ENCODE measurements around the gene SNAPIN. TPM values are rescaled to one million over a fixed set of nuclear protein-coding genes. Genes with fewer than 3 reads are reported as not detected.

The SNAPIN gene
- total RNA-seq, 1 experiment from 2014 or later: 29.0 TPM

GRCh38 chr1:153682730-153683129 lies 24.2 kb downstream of the SNAPIN start:
- H3K9me3 Mint-ChIP-seq: no peaks in the 10 kb centered on the region
- Histone ChIP-seq H3K4ac (ENCODE audit: low read depth, low read length) (no peak overlapping the region), H3K4me2 (ENCODE audit: insufficient read depth, insufficient read length, low read length) (no peak overlapping the region), H2BK20ac (ENCODE audit: low read depth, low read length, poor library complexity, severe bottlenecking) (no peak overlapping the region), H2AK5ac (ENCODE audit: insufficient read length, low read length) (no peak overlapping the region), H3K27ac (ENCODE audit: insufficient read length, low read depth, low read length) (no peak overlapping the region), H3K14ac (ENCODE audit: insufficient read depth, low read length) (no peak overlapping the region), H3K27me3 (ENCODE audit: insufficient read depth, low read length) (peaks cover 3% of the 10 kb centered on the region; the same call in 1 of the 2 replicates), H2AFZ (ENCODE audit: low read length) (no peak overlapping the region), H3K56ac (ENCODE audit: insufficient read length, low read depth, low read length) (no peak overlapping the region), H3K4me1 (ENCODE audit: insufficient read depth, low read length) (no peaks in the 10 kb centered on the region), H4K20me1 (ENCODE audit: control insufficient read depth, insufficient read depth, insufficient read length) (no peaks in the 10 kb centered on the region), H4K91ac (ENCODE audit: insufficient read length, low read depth, low read length) (no peak overlapping the region), H3T11ph (ENCODE audit: low read length) (no peak overlapping the region), H3K9ac (ENCODE audit: extremely low read depth, insufficient read length, low read length) (no peak overlapping the region), H3K79me1 (ENCODE audit: insufficient read depth, low read depth, low read length, poor library complexity, severe bottlenecking) (no peaks in the 10 kb centered on the region), H3K23ac (ENCODE audit: insufficient read length, low read depth, low read length) (no peak overlapping the region), H4K5ac (ENCODE audit: insufficient read length, low read depth, low read length) (no peak overlapping the region), H3K23me2 (ENCODE audit: insufficient read length, low read depth, low read length, poor library complexity, severe bottlenecking) (peaks cover 26% of the 10 kb centered on the region), H2BK12ac (ENCODE audit: insufficient read length, low read depth, low read length) (no peak overlapping the region), H2BK120ac (ENCODE audit: low read depth, low read length, poor library complexity, severe bottlenecking) (no peak overlapping the region), H4K8ac (replicated peaks; ENCODE audit: insufficient read length, low read depth, low read length) (no peak overlapping the region), H3K18ac (ENCODE audit: insufficient read length, low read depth, low read length) (no peak overlapping the region), H2BK15ac (ENCODE audit: low read depth, low read length) (no peak overlapping the region), H3K79me2 (ENCODE audit: insufficient read depth, low read length) (no peaks in the 10 kb centered on the region), H2BK5ac (ENCODE audit: insufficient read length, low read length) (no peak overlapping the region), H3K9me3 (ENCODE audit: control insufficient read depth, low read depth, low read length) (no peaks in the 10 kb centered on the region)
- no peak overlapping the region for H3K4me3 Mint-ChIP-seq
- TF ChIP-seq CTCF (conservative IDR thresholded peaks at IDR 0.05): no peak
- peaks cover 0 to 24% (median 19%) of the 10 kb centered on the region in 3 experiments; a peak in 4 of 7 replicates for H3K36me3 Mint-ChIP-seq (ENCODE audit: insufficient read depth in 1 of 3, low read depth in 3 of 3)
- peaks cover 26 to 32% of the 10 kb centered on the region in 2 experiments for H3K4me1 Mint-ChIP-seq
- no peak overlapping the region for H3K27ac Mint-ChIP-seq
- no peak for DNase-seq
- WGBS (ENCODE audit: extremely low coverage, insufficient read length, low lambda C conversion rate): no CpG with 5 or more reads among the region's 7 CpGs
- peaks cover 41% of the 10 kb centered on the region for H3K27me3 Mint-ChIP-seq (ENCODE audit: low read depth)

Measured in H9 (cell line).